Measurements from ENCODE around the gene GSTA2.
"Not testable (repeated sequence)": the region's sequence is repeated elsewhere in the genome, so short reads cannot be mapped to it uniquely, and the experiment has no call there.

The GSTA2 gene

DNA sequence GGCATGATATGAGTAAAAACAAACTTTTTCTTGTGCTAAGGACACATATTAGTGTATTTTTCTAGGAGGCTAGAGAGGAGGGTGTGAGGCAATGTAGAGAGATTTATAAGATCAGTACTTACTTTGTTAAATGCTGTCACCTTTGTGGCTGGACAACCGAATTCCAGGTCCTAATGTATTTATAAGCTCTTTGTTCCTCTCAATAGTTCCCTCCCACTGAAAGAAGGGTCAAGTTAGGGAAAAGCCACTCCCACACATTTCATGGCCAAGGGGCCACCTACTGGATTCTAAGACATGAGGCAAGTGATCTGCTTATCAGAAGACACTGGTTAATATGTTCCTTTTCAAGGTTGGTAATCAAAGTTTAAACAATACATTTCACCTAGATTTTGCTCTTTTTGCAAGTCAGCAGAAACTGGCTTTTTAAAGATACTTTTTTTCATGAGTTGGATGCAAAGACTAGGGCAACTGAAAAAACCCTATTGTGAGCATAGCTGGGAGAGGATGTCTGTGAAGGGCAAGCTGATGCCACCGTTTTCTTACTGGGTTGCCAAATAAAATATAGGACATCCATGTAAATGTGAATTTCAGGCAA, at the start of gene GSTA2:
TSS of gene GSTA2 (minus strand) at position 154 of the 595 bp plus-strand sequence. CDS start 5,528 bp downstream, outside the sequence.
- DNase-seq (ENCODE audit: low read depth in 1 of 2, low spot score in 1 of 2); in situ Hi-C loops (cut with HindIII; ENCODE audit: low pct_unique_long_range_greater_than_20kb, low sequenced_read_pairs): not testable (repeated sequence)

DNA sequence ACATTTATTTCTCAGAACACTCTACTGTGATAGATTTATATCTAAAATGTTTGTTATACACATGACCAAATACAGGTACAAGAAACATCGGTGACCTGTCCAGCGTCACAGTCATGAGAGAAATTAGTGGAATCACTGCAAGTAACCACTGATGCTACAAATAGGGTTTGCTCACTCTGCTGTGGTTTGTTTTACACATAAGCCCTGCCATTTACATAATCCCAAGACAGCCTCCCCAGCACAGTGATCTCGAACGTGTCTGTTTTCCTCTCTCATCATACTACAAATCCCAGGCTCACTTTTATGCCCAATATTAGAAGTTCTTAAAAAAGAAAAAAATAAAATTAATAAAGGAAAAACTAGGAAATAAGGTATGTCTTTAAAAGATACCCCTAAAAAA, 46.5 kb upstream of the GSTA2 start:
- DNase-seq (ENCODE audit: low read depth in 1 of 2, low spot score in 1 of 2); in situ Hi-C loops (cut with HindIII; ENCODE audit: low pct_unique_long_range_greater_than_20kb, low sequenced_read_pairs): not testable (repeated sequence)

DNA sequence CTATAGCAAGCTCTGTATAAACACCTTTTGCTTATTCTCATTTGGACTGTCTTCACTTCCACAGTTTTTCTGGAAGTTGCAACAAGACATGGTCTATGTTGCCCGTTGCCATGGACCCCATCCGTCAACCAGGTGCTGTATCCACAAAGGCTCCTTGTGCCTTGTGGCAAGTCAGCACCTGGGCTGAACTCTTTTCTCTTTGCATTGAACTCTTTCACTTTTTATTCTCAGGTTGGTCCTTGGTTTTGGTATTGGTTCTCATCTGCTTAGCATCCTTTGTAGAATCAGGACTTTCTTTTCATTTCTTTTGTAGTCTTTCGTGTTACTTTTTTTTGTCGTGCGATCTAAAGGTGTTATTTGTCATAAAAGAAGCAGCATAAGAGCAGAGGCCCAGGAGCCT, 45.4 kb upstream of the GSTA2 start:
- TF ChIP-seq JUND (IDR thresholded peaks at IDR 0.05; ENCODE audit: low read depth) = no peak
- in situ Hi-C loops (cut with HindIII; ENCODE audit: low pct_unique_long_range_greater_than_20kb, low sequenced_read_pairs) = no loop called here
- DNase-seq (ENCODE audit: low read depth in 1 of 2, low spot score in 1 of 2) = no peak

DNA sequence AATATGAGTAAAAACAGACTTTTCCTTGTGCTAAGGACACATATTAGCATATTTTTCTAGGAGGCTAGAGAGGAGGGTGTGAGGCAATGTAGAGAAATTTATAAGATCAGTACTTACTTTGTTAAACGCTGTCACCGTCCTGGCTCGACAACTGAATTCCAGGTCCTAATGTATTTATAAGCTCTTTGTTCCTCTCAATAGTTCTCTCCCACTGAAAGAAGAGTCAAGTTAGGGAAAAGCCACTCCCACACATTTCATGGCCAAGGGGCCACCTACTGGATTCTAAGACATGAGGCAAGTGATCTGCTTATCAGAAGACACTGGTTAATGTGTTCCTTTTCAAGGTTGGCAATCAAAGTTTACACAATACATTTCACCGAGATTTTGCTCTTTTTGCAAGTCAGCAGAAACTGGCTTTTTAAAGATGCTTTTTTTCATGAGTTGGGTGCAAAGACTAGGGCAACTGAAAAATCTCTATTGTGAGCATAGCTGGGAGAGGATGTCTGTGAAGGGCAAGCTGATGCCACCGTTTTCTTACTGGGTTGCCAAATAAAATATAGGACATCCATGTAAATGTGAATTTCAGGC, 40.5 kb upstream of the GSTA2 start, which contains the start of gene GSTA1:
TSS of gene GSTA1 (minus strand) at position 149 of the 588 bp plus-strand sequence. CDS start 4,549 bp downstream, outside the sequence.
- DNase-seq (ENCODE audit: low read depth in 1 of 2, low spot score in 1 of 2); in situ Hi-C loops (cut with HindIII; ENCODE audit: low pct_unique_long_range_greater_than_20kb, low sequenced_read_pairs): not testable (repeated sequence)

DNA sequence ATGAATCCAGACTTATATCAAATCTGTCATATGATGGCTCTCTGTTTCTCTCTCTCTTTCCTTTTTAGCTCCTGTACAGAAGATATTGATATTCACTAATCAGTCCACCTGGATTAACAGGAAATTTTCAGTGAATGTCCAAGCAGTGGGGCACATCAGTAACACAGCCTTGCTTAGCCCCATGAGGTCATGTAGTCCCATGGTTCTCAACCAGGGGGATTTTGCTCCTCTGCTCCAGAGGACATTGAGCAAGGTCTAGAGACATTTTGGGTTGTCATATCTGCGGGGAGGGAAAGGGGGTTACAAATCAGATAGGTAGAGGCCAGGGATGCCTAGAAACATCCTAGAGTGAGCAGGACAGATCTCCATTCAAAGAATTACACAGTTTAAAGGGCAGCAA, 39.5 kb upstream of the GSTA2 start:
- no peak for TF ChIP-seq JUND (IDR thresholded peaks at IDR 0.05; ENCODE audit: low read depth)
- no peak for DNase-seq (ENCODE audit: low read depth in 1 of 2, low spot score in 1 of 2)
- in situ Hi-C loops (cut with HindIII; ENCODE audit: low pct_unique_long_range_greater_than_20kb, low sequenced_read_pairs) = no loop called here

DNA sequence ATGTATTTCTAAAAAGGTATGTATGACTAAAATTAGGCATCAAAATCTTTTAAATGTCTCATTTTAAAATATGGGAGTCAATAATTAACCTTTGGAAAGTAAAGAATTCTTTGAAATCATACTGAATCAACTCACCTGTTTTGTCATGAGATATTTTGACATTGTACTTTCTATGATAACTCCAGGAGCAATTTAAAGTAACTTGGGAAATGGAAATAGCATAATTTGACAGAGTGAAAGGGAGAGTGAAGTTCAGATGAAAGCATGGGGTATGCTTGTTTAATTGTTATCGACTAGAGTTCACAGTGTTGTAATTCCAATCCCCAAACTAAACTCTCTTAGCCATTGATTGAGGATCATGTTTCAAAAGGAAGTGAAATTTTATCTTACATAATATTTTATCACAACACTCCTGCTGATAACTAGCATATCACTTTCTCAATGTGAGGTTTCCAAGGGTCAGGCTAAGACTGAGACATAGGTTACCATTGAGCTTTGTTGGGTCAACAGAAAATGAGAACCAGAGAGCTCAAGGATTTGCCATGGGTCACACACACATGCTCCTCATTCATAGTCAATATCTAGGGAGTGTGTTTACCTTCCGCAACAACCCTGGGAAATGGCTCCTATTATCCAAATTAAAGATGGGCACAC, 38.0 kb upstream of the GSTA2 start:
- no peak for TF ChIP-seq JUND (IDR thresholded peaks at IDR 0.05; ENCODE audit: low read depth)
- DNase-seq (ENCODE audit: low read depth in 1 of 2, low spot score in 1 of 2) = no peak
- in situ Hi-C loops (cut with HindIII; ENCODE audit: low pct_unique_long_range_greater_than_20kb, low sequenced_read_pairs) = no loop called here

DNA sequence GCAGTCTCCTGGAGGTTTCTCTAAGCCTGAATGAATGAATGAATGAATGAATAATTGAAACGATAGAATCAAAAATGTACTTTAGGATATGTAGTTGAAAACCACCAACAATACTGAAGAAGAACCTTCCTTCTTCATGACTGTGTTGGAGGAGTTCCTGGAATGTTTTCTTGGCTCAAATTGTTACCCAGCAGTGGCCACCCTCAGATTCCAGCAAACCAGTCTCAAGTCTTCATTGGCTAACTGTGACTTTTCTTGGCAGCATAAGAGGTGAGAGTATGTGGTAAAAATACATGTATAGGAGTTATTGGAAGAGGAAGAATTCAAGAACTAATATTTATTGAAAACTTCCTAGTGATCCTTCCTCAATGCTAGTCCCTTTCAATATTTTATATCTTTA, 36.0 kb upstream of the GSTA2 start:
- in situ Hi-C loops (cut with HindIII; ENCODE audit: low pct_unique_long_range_greater_than_20kb, low sequenced_read_pairs); DNase-seq (ENCODE audit: low read depth in 1 of 2, low spot score in 1 of 2): not testable (repeated sequence)

DNA sequence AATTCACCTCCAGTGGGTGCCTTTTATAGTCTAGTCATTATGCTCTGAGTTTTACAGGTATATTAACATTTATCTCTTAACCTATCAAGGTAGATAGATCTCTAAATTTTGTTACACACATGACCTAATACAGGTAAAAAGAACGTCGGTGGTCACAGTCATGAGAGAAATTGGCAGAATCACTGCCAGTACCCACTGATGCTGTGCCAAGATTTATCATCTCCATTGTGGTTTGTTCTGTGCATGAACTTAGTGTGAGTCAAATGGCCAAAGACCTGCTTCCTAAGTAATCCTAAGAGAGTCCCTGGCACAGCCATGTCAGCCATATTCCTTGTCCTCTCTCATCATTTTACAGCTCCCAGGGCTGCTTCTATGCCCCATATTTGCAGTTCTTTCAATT, 31.1 kb upstream of the GSTA2 start:
- DNase-seq (ENCODE audit: low read depth in 1 of 2, low spot score in 1 of 2); in situ Hi-C loops (cut with HindIII; ENCODE audit: low pct_unique_long_range_greater_than_20kb, low sequenced_read_pairs): not testable (repeated sequence)

DNA sequence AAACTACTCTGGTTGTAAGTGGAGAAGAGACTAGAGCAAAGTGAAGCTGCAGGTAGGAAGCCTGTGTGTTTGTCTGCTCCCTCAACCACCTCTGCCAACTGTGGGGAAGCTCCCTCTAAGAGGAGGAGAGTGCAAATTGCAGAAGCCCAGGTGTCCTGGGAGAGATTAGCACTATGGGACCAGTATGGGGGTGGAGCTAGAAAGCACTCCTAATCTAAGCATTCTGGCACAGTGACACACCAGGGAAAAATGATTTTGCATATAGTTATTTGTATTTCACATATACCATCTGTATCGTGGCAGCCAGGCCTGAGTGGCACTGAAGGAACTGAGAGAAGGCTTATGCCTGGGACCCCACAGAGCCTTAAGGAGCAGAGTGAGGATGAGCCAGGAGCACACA, 27.6 kb upstream of the GSTA2 start:
- in situ Hi-C loops (cut with HindIII; ENCODE audit: low pct_unique_long_range_greater_than_20kb, low sequenced_read_pairs) = no loop called here
- DNase-seq (ENCODE audit: low read depth in 1 of 2, low spot score in 1 of 2) = no peak
- no peak for TF ChIP-seq JUND (IDR thresholded peaks at IDR 0.05; ENCODE audit: low read depth)

DNA sequence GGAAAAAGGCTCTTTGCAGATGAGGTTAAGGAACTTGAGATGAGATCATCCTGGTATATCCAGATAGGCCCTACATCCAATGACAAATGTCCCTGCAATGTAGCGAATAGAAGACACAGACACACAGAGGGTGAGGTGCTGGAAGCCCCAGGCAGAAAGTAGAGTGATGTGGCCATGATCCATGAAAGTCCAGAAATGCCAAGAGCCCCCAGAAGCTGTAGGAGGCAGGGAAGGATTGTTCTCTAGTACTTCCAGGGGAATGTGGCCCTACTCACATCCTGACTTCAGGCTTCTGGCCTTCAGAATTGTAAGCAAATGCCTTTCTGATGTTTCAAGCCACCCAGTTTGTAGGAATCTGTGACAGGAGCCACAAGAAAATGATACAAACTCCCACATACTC, 26.4 kb upstream of the GSTA2 start:
- DNase-seq (ENCODE audit: low read depth in 1 of 2, low spot score in 1 of 2) = not testable (repeated sequence)

DNA sequence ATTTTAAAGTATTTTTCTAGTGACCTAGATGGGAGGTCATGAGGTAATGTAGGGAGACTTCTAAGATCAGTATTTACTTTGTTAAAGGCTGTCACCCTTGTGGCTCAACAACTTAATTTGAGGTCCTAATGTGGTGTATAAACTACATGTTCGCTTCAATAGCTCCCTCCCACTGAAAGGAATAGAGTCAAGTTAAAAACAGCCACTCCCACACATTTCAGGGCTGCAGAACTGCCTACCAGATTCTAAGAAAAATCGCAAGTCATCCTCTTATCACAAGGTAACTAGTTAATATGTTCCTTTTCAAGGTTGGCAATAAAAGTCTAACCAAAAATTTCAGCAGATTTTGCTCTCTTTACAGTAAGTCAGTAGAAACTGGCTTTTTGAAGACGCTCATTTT, 25.2 kb upstream of the GSTA2 start:
- TF ChIP-seq JUND (IDR thresholded peaks at IDR 0.05; ENCODE audit: low read depth) = no peak
- in situ Hi-C loops (cut with HindIII; ENCODE audit: low pct_unique_long_range_greater_than_20kb, low sequenced_read_pairs) = no loop called here
- no peak for DNase-seq (ENCODE audit: low read depth in 1 of 2, low spot score in 1 of 2)

More for the DNA sequence above, 26.4 kb upstream of the GSTA2 start:
- in situ Hi-C loops (cut with HindIII; ENCODE audit: low pct_unique_long_range_greater_than_20kb, low sequenced_read_pairs) = not testable (repeated sequence)

DNA sequence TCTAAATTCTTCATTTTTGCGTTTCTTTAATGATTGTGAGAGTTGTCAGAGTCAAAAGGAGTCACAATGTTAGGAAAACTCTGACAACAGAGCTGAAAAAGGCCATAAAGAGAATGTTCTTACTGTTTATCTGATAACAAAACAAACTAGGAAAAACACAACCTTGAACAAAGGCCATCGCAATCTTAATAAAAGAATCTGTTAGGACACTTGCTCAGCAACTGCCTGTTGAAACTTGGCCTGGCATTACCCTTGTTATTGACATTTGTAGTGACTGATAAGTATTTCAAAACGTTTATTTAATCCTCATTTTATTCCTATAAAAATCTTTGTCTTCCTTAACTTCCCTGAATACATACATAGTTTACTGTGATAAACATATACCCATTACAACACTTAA, 24.6 kb upstream of the GSTA2 start:
- TF ChIP-seq JUND (IDR thresholded peaks at IDR 0.05; ENCODE audit: low read depth) = no peak
- in situ Hi-C loops (cut with HindIII; ENCODE audit: low pct_unique_long_range_greater_than_20kb, low sequenced_read_pairs) = no loop called here
- DNase-seq (ENCODE audit: low read depth in 1 of 2, low spot score in 1 of 2) = no peak

DNA sequence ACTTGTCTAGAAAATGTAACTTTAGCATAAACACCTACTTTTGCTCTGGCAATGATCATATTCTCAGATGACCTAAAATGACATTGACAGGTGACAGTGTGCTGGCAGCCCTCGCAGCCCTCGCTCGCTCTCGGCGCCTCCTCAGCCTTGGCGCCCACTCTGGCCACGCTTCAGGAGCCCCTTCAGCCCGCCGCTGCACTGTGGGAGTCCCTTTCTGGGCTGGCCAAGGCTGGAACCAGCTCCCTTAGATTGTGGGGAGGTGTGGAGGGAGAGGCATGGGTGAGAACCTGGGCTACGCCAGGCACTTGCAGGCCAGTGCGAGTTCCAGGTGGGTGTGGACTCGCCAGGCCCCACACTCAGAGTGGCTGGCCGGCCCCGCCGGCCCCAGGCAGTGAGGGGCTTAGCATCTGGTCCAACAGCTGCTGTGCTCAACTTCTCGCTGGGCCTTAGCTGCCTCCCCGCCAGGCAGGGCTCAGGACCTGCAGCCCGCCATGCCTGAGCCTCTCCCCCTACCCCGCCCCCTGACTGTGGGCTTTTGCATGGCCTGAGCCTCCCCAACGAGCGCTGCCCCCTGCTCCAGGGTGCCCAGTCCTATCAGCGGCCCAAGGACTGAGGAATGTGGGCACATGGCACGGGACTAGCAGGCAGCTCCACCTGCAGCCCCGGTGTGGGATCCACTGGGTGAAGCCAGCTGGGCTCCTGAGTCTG, 23.1 kb upstream of the GSTA2 start:
- TF ChIP-seq JUND (IDR thresholded peaks at IDR 0.05; ENCODE audit: low read depth) = no peak
- no peak for DNase-seq (ENCODE audit: low read depth in 1 of 2, low spot score in 1 of 2)
- in situ Hi-C loops (cut with HindIII; ENCODE audit: low pct_unique_long_range_greater_than_20kb, low sequenced_read_pairs) = no loop called here

DNA sequence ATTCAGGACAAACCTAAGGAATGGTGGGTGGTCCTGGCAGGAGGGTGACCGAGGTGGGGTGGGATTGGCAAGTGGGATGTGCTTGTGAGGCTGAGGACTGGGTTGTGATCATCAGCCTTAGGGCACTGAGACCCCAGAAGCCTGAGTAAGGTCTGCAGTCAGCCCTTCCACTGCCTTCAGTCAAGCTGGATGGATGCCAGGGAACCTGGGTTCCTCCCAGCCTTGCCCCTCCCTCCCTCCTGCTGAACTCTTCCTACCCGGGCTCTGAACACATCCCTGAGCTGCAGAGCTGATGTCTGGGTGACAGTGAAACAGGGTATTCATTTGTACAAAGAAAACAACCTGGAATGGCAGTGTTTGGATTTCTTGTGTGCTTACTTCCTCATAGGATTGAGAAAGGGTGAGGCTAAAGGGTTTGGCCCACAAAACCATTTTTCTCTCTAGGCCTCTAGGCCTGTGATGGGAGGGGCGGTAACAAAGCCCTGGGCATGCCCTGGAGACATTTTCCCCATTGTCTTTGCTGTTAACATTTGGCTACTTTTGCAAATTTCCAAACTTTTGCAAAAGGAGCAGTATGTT, 19.5 kb upstream of the GSTA2 start:
- DNase-seq (ENCODE audit: low read depth in 1 of 2, low spot score in 1 of 2); in situ Hi-C loops (cut with HindIII; ENCODE audit: low pct_unique_long_range_greater_than_20kb, low sequenced_read_pairs): not testable (repeated sequence)

DNA sequence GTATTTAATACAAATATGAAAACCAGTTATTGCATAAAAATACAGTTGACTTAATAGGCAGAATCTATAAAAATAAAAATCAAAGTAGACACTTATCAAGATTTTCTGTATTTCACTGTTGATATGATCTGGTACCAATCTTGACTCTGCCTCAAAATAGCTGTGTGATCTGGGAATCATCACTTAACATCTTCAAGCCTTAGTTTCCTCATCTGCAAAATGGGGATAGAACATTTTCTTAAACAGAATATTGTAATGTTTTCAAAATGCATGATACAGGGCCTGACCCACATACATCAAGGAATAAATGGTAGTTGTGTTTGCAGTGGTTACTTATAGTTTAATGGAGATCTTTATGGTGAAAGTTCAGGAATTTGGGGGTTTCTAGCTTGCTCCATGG, 18.9 kb upstream of the GSTA2 start:
- DNase-seq (ENCODE audit: low read depth in 1 of 2, low spot score in 1 of 2); in situ Hi-C loops (cut with HindIII; ENCODE audit: low pct_unique_long_range_greater_than_20kb, low sequenced_read_pairs): not testable (repeated sequence)
